Heart left ventricle (tissue), 16 donors: ENCODE results near the gene FBLN2. TPM values are rescaled to one million over a fixed set of nuclear protein-coding genes. Genes with fewer than 3 reads are reported as not detected.
A peak's percentile ranks its signal among the peaks of the same experiment; 100 is the strongest.

Experiments used
- ATAC-seq, 4 donors: fragments of 200-7000 bp; cut with Tn5 transposase; one replicate each; pipeline ENCODE4 v1.9.1; 2020 to 2022; ENCODE audit warnings: moderate library complexity in 4 of 4, mild to moderate bottlenecking in 3 of 4, moderate number of reproducible peaks in 1 of 4
- DNase-seq, 5 donors: peaks; one replicate each; pipeline ENCODE4 v3.0.0-alpha.2; 2020
- H3K27ac ChIP-seq, 12 donors: fragments of 200-600 bp; sonication (generic) in 4 of 12; one replicate each; pipeline versions ENCODE4 v1.5.0 to v1.8.0; 2016 to 2022; ENCODE audit warnings: mild to moderate bottlenecking in 2 of 12
- H3K27me3 ChIP-seq, 9 donors: fragments of 200-600 bp; sonication (generic) in 2 of 9; one replicate each; pipeline versions ENCODE4 v1.5.1 to v1.8.0; 2016 to 2022; ENCODE audit warnings: mild to moderate bottlenecking in 3 of 9
- H3K36me3 ChIP-seq, 9 donors: fragments of 200-600 bp; sonication (generic) in 2 of 9; one replicate each; pipeline versions ENCODE4 v1.5.0 to v1.8.0; 2018 to 2022; ENCODE audit warnings: mild to moderate bottlenecking in 2 of 9
- H3K4me1 ChIP-seq, 12 donors: fragments of 200-600 bp; sonication (generic) in 4 of 12; one replicate each; pipeline versions ENCODE4 v1.5.0 to v1.8.0; 2016 to 2022; ENCODE audit warnings: mild to moderate bottlenecking in 3 of 12
- H3K4me3 ChIP-seq, 12 donors: fragments of 200-600 bp; sonication (generic) in 4 of 12; one replicate each; pipeline versions ENCODE4 v1.5.0 to v1.8.0; 2017 to 2022; ENCODE audit warnings: mild to moderate bottlenecking in 9 of 12, moderate library complexity in 4 of 12
- H3K9me3 ChIP-seq, 12 donors: fragments of 200-600 bp; sonication (generic) in 4 of 12; one replicate each; pipeline versions ENCODE4 v1.5.0 to v1.8.0; 2016 to 2022; ENCODE audit warnings: mild to moderate bottlenecking in 1 of 12
- POLR2A ChIP-seq, 2 donors: fragments of 450-650 bp; IDR thresholded peaks; one replicate each; pipeline ENCODE4 v1.6.1; 2017; ENCODE audit warnings: antibody characterized with exemption in 2 of 2, mild to moderate bottlenecking in 2 of 2, moderate library complexity in 2 of 2
- WGBS, 4 donors: extraction: QIAGEN DNeasy Blood & Tissue Kit in 2 of 4; methylation state at CpG; one replicate each; pipeline versions ENCODE4 v1.1.5 to v1.1.7; 2013 to 2018; 5-methylcytosine and 5-hydroxymethylcytosine counted together
- intact Hi-C, 10 donors: fragments of 100-400 bp; cut with DNase I; formaldehyde crosslinking; loops; one replicate each; pipeline versions ENCODE4 v1.11.1 to v1.14.2; 2022
- polyA plus RNA-seq, 2 donors: library from polyadenylated mRNA; stranded (reverse); fragments of 200-250 nt; gene quantifications; one replicate each; pipeline ENCODE4 v1.2.3, GENCODE V29; 2013
- total RNA-seq, 9 donors: library from RNA; depleted of rRNA in 2 of 9; stranded (reverse); fragments of >200 nt in 2 of 9; fragmentation: NEBNext Ultra II Directional in 3 of 9; extraction: Animal tissue kit (Norgen Biotek cat#: 25700) in 3 of 9; gene quantifications; one replicate each; pipeline versions ENCODE4 v1.1.0 to v1.2.4, GENCODE V29; 2016 to 2023
- TF ChIP-seq, protein P1 (sequence below), 12 donors: fragments of 200-600 bp; sonication (generic) in 4 of 12; IDR thresholded peaks; one replicate each; pipeline versions ENCODE4 v1.5.0 to v1.8.0; 2018 to 2022; ENCODE audit warnings: antibody characterized with exemption in 12 of 12, mild to moderate bottlenecking in 5 of 12
- donor health status: ischemic (EF 13 %, LVEDD 7.1; RV severe dilation, severe dysfunction).
- donor health status: healthy with polysubstance abuse.
- donor health status: DM: no; HTN: yes; CAD: no.
- donor health status: DM: no; HTN: no; CAD: no.
- donor health status: ischemic (EF 25% LVEDD 6.9; RV normal size, moderate dysfunction).
- donor health status: ischemic (EF 25% LVEDD 5.7; RV mildly dilated, moderate dysfunction).
- donor health status: healthy.
- donor health status: DM: yes; HTN: yes; CAD: no.
- donor health status: ischemic (EF 35%, LVEDD 5.7; RV mildly dilated, moderate dysfunction).
- donor health status: nonischemic (EF 11% LVEDD 7.7; RV severe dilation, severe dysfunction).
- donor health status: DM: yes; HTN: yes; CAD: no.
- donor health status: PGD.
- donor health status: ischemic (EF 29% LVEDD 5.4; RV normal size, mild dysfunction).
- donor health status: nonischemic (EF 23%, LVEDD 6.1; RV moderate dilation, normal function).

Gene FBLN2
- total and polyA plus RNA-seq, 11 donors, result 16.5 to 118 (median 42.7) TPM

DNA sequence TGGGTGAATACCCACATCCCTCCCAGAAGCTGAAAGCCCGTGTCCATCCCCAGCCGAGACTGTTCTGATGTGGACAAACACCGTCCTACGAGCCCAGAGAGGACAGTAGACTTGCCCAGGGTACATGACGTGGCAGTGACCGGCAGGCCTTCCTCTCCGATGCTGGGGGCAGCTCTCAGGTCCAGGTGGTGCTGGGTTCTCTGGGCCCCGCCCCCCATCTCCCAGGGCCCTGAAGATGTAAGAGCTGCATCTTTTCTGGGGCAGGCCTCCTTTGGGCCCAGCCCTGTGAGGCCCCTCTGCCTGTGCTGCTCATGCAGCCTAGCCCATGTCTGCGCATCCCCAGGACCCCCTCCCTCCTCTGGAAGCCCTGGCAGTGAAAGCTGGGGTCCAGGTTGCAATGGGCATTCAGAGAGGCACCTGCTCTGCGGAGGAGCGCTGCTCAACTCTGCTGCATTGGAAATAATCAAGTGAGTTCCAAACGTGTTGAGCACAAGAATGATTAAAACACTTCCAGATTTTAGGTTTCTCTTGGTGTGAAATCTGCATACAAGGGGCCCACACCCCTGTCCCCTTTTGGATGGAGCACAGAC, 71.9 kb downstream of the FBLN2 start:
- no peak overlapping the region for H3K4me3 ChIP-seq
- ATAC-seq, result no peak

DNA sequence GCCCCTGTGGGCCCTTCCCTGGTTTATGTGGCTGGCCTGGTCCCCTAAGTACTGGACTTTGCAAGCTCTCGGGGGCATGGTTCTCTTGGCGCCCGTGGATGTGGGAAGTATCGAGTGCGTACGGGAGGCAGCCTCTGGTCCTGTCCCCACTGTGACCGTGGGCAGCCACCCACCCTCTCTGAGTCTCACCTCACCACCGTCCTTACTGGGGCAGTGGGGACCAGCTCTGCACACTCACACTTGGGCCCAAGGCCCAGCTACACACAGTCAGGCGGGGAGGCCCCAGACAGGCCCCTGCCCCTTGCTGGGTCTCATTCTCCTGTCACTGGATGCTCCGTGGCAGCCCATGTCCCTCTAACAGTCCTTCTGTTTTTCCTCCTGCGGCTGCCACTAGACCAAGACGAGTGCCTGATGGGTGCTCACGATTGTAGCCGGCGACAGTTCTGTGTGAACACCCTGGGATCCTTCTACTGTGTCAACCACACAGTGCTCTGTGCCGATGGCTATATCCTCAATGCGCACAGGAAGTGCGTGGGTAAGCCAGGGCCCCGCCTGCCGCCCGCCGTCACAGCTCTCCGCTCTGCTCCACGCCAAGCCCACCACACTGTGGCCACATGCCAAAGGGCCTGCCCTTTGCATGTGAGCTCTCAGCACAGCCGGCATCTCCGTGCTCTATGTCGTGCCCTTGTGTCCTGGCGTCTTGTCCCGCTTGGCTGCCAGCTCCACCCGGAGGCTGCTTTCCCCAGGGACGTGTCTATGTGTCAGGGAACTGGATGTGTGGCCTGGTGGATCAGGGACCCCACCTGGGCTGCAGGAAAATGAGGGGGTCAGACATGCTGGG, 72.7 kb downstream of the FBLN2 start:
- Histone ChIP-seq H3K27ac (no peak overlapping the region), H3K4me3 (no peak overlapping the region), H3K36me3 (peaks cover 0 to 84% (median 12%) of the 10 kb centered on the region in 9 donors), H3K4me1 (no peaks in the 10 kb centered on the region), H3K27me3 (no peaks in the 10 kb centered on the region), H3K9me3 (no peaks in the 10 kb centered on the region)
- 80 to 86% (median 82%) methylated on average over 30 to 31 of the region's 31 CpGs for WGBS, 4 donors
- peak in 1 of 4 donors; percentile 36 for ATAC-seq
- DNase-seq, result peak in 2 of 5 donors; percentile 19 to 55
- TF ChIP-seq, protein P1, sequence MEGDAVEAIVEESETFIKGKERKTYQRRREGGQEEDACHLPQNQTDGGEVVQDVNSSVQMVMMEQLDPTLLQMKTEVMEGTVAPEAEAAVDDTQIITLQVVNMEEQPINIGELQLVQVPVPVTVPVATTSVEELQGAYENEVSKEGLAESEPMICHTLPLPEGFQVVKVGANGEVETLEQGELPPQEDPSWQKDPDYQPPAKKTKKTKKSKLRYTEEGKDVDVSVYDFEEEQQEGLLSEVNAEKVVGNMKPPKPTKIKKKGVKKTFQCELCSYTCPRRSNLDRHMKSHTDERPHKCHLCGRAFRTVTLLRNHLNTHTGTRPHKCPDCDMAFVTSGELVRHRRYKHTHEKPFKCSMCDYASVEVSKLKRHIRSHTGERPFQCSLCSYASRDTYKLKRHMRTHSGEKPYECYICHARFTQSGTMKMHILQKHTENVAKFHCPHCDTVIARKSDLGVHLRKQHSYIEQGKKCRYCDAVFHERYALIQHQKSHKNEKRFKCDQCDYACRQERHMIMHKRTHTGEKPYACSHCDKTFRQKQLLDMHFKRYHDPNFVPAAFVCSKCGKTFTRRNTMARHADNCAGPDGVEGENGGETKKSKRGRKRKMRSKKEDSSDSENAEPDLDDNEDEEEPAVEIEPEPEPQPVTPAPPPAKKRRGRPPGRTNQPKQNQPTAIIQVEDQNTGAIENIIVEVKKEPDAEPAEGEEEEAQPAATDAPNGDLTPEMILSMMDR (IDR thresholded peaks at IDR 0.05), result no peak
- TF ChIP-seq POLR2A (IDR thresholded peaks at IDR 0.05), result no peak
- intact Hi-C loops, result no loop called here

More for the DNA sequence above, 71.9 kb downstream of the FBLN2 start:
- H3K36me3 ChIP-seq, result peaks cover 0 to 84% (median 12%) of the 10 kb centered on the region in 9 donors
- intact Hi-C loops, result no loop called here
- no peaks in the 10 kb centered on the region for H3K4me1 ChIP-seq
- H3K27me3 ChIP-seq, result no peaks in the 10 kb centered on the region
- no peaks in the 10 kb centered on the region for H3K9me3 ChIP-seq
- no peak for TF ChIP-seq POLR2A (IDR thresholded peaks at IDR 0.05)
- TF ChIP-seq, protein P1 (IDR thresholded peaks at IDR 0.05), result no peak
- DNase-seq, result peak in 2 of 5 donors; percentile 9 to 42
- H3K27ac ChIP-seq, result no peak overlapping the region
- WGBS, 4 donors, result 90 to 96% (median 91%) methylated on average over 8 to 12 of the region's 12 CpGs

DNA sequence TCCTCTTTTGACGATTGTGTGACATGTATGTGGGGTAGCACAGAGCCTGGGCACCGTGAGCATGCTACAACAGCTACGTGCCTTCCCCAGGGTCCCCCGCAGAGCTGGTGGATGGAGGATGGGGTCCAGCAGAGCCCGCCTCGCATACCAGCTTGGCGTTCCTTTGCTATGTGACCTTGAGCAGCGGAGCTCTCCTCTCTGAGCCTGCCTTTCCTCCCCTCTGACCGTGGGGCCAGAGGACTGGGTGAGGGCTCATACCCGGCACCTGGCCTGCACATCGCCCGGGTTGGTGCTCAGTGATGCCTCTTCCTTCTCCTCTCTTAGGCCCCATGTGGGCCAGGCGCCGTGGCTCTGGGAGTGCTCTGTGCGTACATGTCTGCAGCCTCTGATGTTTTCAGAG, 73.4 kb downstream of the FBLN2 start:
- TF ChIP-seq, protein P1 (IDR thresholded peaks at IDR 0.05), result no peak
- no peak for TF ChIP-seq POLR2A (IDR thresholded peaks at IDR 0.05)
- WGBS, 4 donors, result 88 to 94% (median 91%) methylated on average over 12 to 15 of the region's 15 CpGs
- Histone ChIP-seq H3K36me3 (peaks cover 0 to 87% (median 12%) of the 10 kb centered on the region in 9 donors), H3K4me1 (no peaks in the 10 kb centered on the region), H3K27me3 (no peaks in the 10 kb centered on the region), H3K27ac (no peak overlapping the region), H3K9me3 (no peaks in the 10 kb centered on the region), H3K4me3 (no peak overlapping the region)
- DNase-seq (peak in 3 of 5 donors; percentile 11 to 45 (median 17)), ATAC-seq (no peak)
- intact Hi-C loops, result no loop called here

DNA sequence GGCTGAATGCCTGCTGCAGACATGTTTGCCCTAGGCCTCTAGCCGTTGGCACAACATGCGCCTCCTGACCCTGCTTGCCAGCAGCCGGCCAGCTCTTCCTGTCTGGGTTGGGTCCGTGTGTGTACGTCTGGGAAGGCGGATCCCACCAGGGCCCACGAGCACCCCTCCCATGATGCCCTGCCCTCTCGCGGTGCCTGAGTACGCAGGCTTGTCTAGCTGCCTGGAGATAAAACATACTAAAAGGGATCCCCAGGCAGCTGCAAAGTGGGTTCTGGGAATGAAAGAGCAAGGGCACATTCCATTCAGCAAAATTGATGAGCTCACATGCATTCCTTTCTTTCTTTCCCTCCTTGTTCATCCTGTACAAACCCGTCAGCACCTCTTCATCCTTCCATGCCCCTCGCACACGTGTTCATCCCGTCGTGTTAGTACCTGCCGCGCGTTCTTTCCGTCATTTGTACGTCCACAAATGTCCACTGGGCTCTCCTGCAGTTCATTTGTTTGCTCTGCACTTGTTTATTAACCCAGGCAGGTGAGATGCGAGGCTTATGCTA, 74.3 kb downstream of the FBLN2 start:
- Histone ChIP-seq H3K27me3 (no peaks in the 10 kb centered on the region), H3K36me3 (peaks cover 0 to 92% (median 11%) of the 10 kb centered on the region in 9 donors), H3K4me3 (no peak overlapping the region), H3K4me1 (no peaks in the 10 kb centered on the region), H3K9me3 (no peaks in the 10 kb centered on the region), H3K27ac (no peak overlapping the region)
- 65 to 70% (median 68%) methylated on average over 20 to 21 of the region's 21 CpGs for WGBS, 4 donors
- DNase-seq (peak in 3 of 5 donors; percentile 15 to 28 (median 28)), ATAC-seq (no peak)
- TF ChIP-seq, protein P1 (IDR thresholded peaks at IDR 0.05), result no peak
- no peak for TF ChIP-seq POLR2A (IDR thresholded peaks at IDR 0.05)
- intact Hi-C loops, result no loop called here
